HEK293 (cell line): ENCODE results near the gene SLC16A7.
"Not testable (repeated sequence)": the region's sequence is repeated elsewhere in the genome, so short reads cannot be mapped to it uniquely, and the experiment has no call there.

ENCODE experiments used
- CTCF ChIA-PET: fragments of 350-600 bp; formaldehyde crosslinking; extraction: SDS; loops from one replicate; lab custom pipeline; 2021; ENCODE audit warnings: antibody characterized with exemption; lab: Yijun Ruan, JAX
- POLR2A ChIA-PET: fragments of 300-600 bp; formaldehyde crosslinking; extraction: SDS; loops from one replicate; lab custom pipeline; 2020; ENCODE audit warnings: antibody characterized with exemption, inconsistent platforms; lab: Yijun Ruan, JAX
- H3K27ac ChIP-seq: fragments of 200-500 bp; sonication (Bioruptor generic); 2 replicates; pipeline ENCODE4 v1.5.1; 2014; ENCODE audit warnings: low read depth, low read length, control low read depth, inconsistent platforms; ENCODE audit errors: extremely low read depth
- H3K36me3 ChIP-seq, 2 experiments: fragments of 200-500 bp in 1 of 2; sonication (Bioruptor generic) in 1 of 2; 1 replicate in 1 of 2; 2 replicates in 1 of 2; pipeline ENCODE4 v1.5.1; 2014 to 2017; ENCODE audit warnings: inconsistent platforms in 2 of 2, low read length in 2 of 2; ENCODE audit not compliant: control insufficient read depth in 2 of 2, insufficient read depth in 1 of 2
- H3K4me1 ChIP-seq: fragments of 200-500 bp; sonication (Bioruptor generic); 2 replicates; pipeline ENCODE4 v1.5.1; 2014; ENCODE audit warnings: mild to moderate bottlenecking, low read length, inconsistent platforms; ENCODE audit not compliant: control insufficient read depth, insufficient read depth
- H3K4me3 ChIP-seq: 2 replicates; pipeline ENCODE4 v1.5.1; 2011; ENCODE audit warnings: low read depth, mild to moderate bottlenecking, control low read depth, low read length, moderate library complexity
- H3K9me3 ChIP-seq: fragments of 200-500 bp; sonication (Bioruptor generic); 2 replicates; pipeline ENCODE4 v1.5.1; 2014; ENCODE audit warnings: low read depth, low read length, inconsistent platforms; ENCODE audit not compliant: control insufficient read depth, insufficient read depth
- EGR2 ChIP-seq: fragments of 450-650 bp; formaldehyde crosslinking; IDR thresholded peaks from 2 replicates; pipeline ENCODE4 v1.5.1; 2016; ENCODE audit warnings: low read depth, missing biosample characterization, missing genetic modification characterization
- HOXD13 ChIP-seq: sonication (generic); formaldehyde crosslinking; IDR thresholded peaks from 2 replicates; pipeline ENCODE4 v1.8.0; 2022; ENCODE audit warnings: missing genetic modification reagents, borderline replicate concordance
- ZNF138 ChIP-seq: fragments of 450-650 bp; formaldehyde crosslinking; IDR thresholded peaks from 2 replicates; pipeline ENCODE4 v1.5.1; 2016; ENCODE audit warnings: missing biosample characterization, missing genetic modification characterization, borderline replicate concordance
- ZNF157 ChIP-seq: fragments of 450-650 bp; formaldehyde crosslinking; IDR thresholded peaks from 2 replicates; pipeline ENCODE4 v1.5.1; 2016; ENCODE audit warnings: missing biosample characterization, missing genetic modification characterization
- ZNF175 ChIP-seq: fragments of 450-650 bp; formaldehyde crosslinking; IDR thresholded peaks from 2 replicates; pipeline ENCODE4 v1.5.1; 2016; ENCODE audit warnings: missing biosample characterization, missing genetic modification characterization
- ZNF211 ChIP-seq: fragments of 450-650 bp; formaldehyde crosslinking; IDR thresholded peaks from 2 replicates; pipeline ENCODE4 v1.5.1; 2016; ENCODE audit warnings: low read depth, missing biosample characterization, missing genetic modification characterization
- ZNF223 ChIP-seq: fragments of 450-650 bp; formaldehyde crosslinking; IDR thresholded peaks from 2 replicates; pipeline ENCODE4 v1.5.1; 2016; ENCODE audit warnings: missing biosample characterization, missing genetic modification characterization
- ZNF707 ChIP-seq: fragments of 450-650 bp; formaldehyde crosslinking; IDR thresholded peaks from 2 replicates; pipeline ENCODE4 v1.5.1; 2016; ENCODE audit warnings: missing biosample characterization, missing genetic modification characterization
- TF ChIP-seq, protein P1 (sequence below): fragments of 450-650 bp; formaldehyde crosslinking; conservative IDR thresholded peaks from 2 replicates; pipeline ENCODE4 v1.5.1; 2016; ENCODE audit warnings: low read depth, missing biosample characterization, missing genetic modification characterization
- TF ChIP-seq, protein P2 (sequence below): fragments of 450-650 bp; formaldehyde crosslinking; IDR thresholded peaks from 2 replicates; pipeline ENCODE4 v1.5.1; 2016; ENCODE audit warnings: missing biosample characterization, missing genetic modification characterization, borderline replicate concordance
- TF ChIP-seq, protein P3 (sequence below): fragments of 450-650 bp; formaldehyde crosslinking; IDR thresholded peaks from 2 replicates; pipeline ENCODE4 v1.5.1; 2016; ENCODE audit warnings: missing biosample characterization, missing genetic modification characterization
- TF ChIP-seq, protein P4 (sequence below): fragments of 450-650 bp; formaldehyde crosslinking; IDR thresholded peaks from 2 replicates; pipeline ENCODE4 v1.5.0; 2017; ENCODE audit warnings: missing biosample characterization, missing genetic modification characterization, borderline replicate concordance

SLC16A7 gene

DNA sequence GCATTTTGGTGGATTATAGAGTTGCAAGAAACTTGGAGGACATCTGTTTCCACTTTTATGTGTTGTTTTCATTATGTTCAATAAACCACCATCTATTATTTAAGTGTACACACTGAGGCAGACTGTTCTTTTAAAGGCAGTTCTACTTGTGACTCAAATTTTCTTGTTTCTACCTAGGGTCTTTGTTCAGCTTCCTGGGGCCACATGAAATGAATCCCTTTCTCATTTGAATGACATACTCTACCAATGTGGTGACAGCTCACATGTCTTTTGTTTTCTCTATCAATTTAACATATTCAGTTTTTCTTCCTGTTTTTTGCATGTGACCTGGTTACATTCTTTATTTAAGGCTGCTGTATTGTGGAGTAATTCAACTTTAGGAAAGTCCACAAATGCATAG lies 7.9 kb downstream of the SLC16A7 start (continued):
- TF ChIP-seq, protein P1, sequence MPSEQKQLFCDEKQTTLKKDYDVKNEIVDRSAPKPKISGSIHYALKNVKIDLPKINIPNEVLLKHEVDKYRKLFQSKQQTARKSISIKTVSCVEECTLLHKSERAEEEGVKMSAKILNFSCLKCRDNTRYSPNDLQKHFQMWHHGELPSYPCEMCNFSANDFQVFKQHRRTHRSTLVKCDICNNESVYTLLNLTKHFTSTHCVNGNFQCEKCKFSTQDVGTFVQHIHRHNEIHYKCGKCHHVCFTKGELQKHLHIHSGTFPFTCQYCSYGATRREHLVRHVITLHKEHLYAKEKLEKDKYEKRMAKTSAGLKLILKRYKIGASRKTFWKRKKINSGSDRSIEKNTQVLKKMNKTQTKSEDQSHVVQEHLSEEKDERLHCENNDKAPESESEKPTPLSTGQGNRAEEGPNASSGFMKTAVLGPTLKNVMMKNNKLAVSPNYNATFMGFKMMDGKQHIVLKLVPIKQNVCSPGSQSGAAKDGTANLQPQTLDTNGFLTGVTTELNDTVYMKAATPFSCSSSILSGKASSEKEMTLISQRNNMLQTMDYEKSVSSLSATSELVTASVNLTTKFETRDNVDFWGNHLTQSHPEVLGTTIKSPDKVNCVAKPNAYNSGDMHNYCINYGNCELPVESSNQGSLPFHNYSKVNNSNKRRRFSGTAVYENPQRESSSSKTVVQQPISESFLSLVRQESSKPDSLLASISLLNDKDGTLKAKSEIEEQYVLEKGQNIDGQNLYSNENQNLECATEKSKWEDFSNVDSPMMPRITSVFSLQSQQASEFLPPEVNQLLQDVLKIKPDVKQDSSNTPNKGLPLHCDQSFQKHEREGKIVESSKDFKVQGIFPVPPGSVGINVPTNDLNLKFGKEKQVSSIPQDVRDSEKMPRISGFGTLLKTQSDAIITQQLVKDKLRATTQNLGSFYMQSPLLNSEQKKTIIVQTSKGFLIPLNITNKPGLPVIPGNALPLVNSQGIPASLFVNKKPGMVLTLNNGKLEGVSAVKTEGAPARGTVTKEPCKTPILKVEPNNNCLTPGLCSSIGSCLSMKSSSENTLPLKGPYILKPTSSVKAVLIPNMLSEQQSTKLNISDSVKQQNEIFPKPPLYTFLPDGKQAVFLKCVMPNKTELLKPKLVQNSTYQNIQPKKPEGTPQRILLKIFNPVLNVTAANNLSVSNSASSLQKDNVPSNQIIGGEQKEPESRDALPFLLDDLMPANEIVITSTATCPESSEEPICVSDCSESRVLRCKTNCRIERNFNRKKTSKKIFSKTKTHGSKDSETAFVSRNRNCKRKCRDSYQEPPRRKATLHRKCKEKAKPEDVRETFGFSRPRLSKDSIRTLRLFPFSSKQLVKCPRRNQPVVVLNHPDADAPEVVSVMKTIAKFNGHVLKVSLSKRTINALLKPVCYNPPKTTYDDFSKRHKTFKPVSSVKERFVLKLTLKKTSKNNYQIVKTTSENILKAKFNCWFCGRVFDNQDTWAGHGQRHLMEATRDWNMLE (tag by site-specific recombination), result no peak
- TF ChIP-seq ZNF211 (tag by site-specific recombination) (no peak), ZNF157 (no peak), ZNF223 (tag by site-specific recombination) (no peak), ZNF138 (tag by site-specific recombination) (no peak), EGR2 (tag by site-specific recombination) (no peak)
- TF ChIP-seq, all 188 proteins: peak for 0

DNA sequence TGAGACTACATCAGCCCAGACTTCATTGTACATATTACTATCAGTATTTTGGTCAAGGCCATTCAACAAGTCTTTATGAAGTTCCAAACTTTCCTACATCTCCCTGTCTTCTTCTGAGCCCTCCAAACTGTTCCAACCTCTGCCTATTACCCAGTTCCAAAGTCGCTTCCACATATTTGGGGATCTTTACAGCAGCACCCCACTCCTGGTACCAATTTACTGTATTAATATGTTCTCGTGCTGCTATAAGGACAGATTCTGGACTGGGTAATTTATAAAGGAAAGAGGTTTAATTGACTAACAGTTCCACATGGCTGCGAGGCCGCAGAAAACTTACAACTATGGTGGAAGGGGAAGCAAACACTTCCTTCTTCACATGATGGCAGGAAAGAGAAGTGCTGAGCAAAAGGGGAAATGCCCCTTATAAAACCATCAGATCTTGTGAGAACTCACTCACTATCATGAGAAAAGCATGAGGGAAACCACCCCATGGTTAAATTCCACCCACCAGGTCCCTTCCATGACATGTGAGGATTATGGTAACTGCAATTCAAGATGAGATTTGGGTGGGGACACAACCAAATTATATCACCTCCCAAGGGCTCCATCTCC lies 17.1 kb downstream of the SLC16A7 start:
- H3K4me1 ChIP-seq, POLR2A ChIA-PET, H3K9me3 ChIP-seq, CTCF ChIA-PET, H3K27ac ChIP-seq, H3K4me3 ChIP-seq, H3K36me3 ChIP-seq: not testable (repeated sequence)
- peak; percentile 85 for TF ChIP-seq ZNF707 (tag by site-specific recombination)

DNA sequence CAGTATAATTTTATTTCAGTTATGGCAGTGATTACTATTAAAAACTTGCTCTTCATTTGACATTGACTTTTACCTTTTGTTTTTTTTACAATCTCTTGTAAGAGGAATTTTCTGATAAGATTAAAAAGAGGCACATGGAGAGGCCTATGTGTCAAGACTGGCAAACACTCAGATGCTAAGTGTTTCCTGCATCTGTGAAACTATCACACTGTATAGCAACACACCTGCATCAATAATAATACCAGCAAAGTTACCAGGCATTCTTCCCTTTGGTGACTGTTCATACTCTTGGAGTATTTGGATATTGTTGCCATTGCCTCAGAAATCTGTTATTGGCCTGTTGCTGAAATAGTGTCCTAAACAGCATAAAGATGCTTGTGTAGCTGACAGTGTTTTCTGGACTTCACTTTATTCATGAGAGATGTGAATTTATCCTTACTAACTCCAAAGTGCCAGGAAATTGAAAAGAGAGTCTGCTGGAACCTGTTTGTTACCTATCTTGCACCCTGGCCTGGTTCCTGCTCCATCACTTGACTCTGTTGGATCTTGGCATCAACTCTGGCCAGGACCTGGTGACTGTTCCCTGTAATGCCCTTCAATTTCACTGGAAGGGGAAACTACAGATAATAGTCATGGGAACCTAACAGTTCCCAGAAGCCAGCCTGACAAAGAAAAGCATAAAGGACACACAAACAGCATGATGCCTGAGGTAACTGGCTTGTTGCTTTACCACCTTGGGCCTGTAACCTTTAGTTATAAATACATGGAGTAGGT lies 19.8 kb downstream of the SLC16A7 start:
- Histone ChIP-seq H3K36me3 (no peaks in the 10 kb centered on the region), H3K4me1 (no peaks in the 10 kb centered on the region), H3K9me3 (no peaks in the 10 kb centered on the region), H3K27ac (no peak overlapping the region), H3K4me3 (no peak overlapping the region)
- POLR2A ChIA-PET, result no interaction called here
- TF ChIP-seq, protein P2, sequence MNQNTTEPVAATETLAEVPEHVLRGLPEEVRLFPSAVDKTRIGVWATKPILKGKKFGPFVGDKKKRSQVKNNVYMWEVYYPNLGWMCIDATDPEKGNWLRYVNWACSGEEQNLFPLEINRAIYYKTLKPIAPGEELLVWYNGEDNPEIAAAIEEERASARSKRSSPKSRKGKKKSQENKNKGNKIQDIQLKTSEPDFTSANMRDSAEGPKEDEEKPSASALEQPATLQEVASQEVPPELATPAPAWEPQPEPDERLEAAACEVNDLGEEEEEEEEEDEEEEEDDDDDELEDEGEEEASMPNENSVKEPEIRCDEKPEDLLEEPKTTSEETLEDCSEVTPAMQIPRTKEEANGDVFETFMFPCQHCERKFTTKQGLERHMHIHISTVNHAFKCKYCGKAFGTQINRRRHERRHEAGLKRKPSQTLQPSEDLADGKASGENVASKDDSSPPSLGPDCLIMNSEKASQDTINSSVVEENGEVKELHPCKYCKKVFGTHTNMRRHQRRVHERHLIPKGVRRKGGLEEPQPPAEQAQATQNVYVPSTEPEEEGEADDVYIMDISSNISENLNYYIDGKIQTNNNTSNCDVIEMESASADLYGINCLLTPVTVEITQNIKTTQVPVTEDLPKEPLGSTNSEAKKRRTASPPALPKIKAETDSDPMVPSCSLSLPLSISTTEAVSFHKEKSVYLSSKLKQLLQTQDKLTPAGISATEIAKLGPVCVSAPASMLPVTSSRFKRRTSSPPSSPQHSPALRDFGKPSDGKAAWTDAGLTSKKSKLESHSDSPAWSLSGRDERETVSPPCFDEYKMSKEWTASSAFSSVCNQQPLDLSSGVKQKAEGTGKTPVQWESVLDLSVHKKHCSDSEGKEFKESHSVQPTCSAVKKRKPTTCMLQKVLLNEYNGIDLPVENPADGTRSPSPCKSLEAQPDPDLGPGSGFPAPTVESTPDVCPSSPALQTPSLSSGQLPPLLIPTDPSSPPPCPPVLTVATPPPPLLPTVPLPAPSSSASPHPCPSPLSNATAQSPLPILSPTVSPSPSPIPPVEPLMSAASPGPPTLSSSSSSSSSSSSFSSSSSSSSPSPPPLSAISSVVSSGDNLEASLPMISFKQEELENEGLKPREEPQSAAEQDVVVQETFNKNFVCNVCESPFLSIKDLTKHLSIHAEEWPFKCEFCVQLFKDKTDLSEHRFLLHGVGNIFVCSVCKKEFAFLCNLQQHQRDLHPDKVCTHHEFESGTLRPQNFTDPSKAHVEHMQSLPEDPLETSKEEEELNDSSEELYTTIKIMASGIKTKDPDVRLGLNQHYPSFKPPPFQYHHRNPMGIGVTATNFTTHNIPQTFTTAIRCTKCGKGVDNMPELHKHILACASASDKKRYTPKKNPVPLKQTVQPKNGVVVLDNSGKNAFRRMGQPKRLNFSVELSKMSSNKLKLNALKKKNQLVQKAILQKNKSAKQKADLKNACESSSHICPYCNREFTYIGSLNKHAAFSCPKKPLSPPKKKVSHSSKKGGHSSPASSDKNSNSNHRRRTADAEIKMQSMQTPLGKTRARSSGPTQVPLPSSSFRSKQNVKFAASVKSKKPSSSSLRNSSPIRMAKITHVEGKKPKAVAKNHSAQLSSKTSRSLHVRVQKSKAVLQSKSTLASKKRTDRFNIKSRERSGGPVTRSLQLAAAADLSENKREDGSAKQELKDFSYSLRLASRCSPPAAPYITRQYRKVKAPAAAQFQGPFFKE (tag by site-specific recombination), result no peak
- no peak for TF ChIP-seq HOXD13 (CRISPR knock-in tag)
- TF ChIP-seq, protein P3, sequence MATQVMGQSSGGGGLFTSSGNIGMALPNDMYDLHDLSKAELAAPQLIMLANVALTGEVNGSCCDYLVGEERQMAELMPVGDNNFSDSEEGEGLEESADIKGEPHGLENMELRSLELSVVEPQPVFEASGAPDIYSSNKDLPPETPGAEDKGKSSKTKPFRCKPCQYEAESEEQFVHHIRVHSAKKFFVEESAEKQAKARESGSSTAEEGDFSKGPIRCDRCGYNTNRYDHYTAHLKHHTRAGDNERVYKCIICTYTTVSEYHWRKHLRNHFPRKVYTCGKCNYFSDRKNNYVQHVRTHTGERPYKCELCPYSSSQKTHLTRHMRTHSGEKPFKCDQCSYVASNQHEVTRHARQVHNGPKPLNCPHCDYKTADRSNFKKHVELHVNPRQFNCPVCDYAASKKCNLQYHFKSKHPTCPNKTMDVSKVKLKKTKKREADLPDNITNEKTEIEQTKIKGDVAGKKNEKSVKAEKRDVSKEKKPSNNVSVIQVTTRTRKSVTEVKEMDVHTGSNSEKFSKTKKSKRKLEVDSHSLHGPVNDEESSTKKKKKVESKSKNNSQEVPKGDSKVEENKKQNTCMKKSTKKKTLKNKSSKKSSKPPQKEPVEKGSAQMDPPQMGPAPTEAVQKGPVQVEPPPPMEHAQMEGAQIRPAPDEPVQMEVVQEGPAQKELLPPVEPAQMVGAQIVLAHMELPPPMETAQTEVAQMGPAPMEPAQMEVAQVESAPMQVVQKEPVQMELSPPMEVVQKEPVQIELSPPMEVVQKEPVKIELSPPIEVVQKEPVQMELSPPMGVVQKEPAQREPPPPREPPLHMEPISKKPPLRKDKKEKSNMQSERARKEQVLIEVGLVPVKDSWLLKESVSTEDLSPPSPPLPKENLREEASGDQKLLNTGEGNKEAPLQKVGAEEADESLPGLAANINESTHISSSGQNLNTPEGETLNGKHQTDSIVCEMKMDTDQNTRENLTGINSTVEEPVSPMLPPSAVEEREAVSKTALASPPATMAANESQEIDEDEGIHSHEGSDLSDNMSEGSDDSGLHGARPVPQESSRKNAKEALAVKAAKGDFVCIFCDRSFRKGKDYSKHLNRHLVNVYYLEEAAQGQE (tag by site-specific recombination), result no peak
- TF ChIP-seq, protein P4, sequence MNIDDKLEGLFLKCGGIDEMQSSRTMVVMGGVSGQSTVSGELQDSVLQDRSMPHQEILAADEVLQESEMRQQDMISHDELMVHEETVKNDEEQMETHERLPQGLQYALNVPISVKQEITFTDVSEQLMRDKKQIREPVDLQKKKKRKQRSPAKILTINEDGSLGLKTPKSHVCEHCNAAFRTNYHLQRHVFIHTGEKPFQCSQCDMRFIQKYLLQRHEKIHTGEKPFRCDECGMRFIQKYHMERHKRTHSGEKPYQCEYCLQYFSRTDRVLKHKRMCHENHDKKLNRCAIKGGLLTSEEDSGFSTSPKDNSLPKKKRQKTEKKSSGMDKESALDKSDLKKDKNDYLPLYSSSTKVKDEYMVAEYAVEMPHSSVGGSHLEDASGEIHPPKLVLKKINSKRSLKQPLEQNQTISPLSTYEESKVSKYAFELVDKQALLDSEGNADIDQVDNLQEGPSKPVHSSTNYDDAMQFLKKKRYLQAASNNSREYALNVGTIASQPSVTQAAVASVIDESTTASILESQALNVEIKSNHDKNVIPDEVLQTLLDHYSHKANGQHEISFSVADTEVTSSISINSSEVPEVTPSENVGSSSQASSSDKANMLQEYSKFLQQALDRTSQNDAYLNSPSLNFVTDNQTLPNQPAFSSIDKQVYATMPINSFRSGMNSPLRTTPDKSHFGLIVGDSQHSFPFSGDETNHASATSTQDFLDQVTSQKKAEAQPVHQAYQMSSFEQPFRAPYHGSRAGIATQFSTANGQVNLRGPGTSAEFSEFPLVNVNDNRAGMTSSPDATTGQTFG (tag by site-specific recombination), result no peak
- TF ChIP-seq ZNF175 (tag by site-specific recombination), result no peak
- CTCF ChIA-PET, result interaction anchor here (0.6 kb wide), 1 partner anchor 55 kb away, joined by 3 read pairs; no protein-coding TSS in a partner anchor
